K562 (cell line): Measurements from ENCODE around the gene OR11G2. TPM values are rescaled to one million over a fixed set of nuclear protein-coding genes. Genes with fewer than 3 reads are reported as not detected.
A peak's percentile ranks its signal among the peaks of the same experiment; 100 is the strongest.

ENCODE experiments used
- ARNT ChIP-seq, 2 experiments: fragments of 450-650 bp; IDR thresholded peaks; 2 replicates each; pipeline ENCODE4 v1.6.1; 2016; ENCODE audit warnings: mild to moderate bottlenecking in 1 of 2
- BMI1 ChIP-seq: fragments of 150-350 bp; IDR thresholded peaks from 2 replicates; pipeline ENCODE4 v1.6.1; 2014; ENCODE audit warnings: low read length
- CXXC5 ChIP-seq: fragments of 250-450 bp; sonication (Bioruptor Pico); IDR thresholded peaks from 2 replicates; pipeline ENCODE4 v1.8.0; 2022; ENCODE audit warnings: inconsistent platforms, mild to moderate bottlenecking, moderate library complexity
- ERF ChIP-seq: fragments of 450-650 bp; formaldehyde crosslinking; IDR thresholded peaks from 2 replicates; pipeline ENCODE4 v1.4.0; 2020; ENCODE audit warnings: mild to moderate bottlenecking, mixed read lengths
- ETV1 ChIP-seq: fragments of 450-650 bp; conservative IDR thresholded peaks from 2 replicates; pipeline ENCODE4 v1.6.1; 2016; ENCODE audit warnings: missing genetic modification characterization, control low read depth, low read depth, missing compliant biosample characterization
- FOSL1 ChIP-seq: fragments of 200-800 bp; sonication (Bioruptor generic); conservative IDR thresholded peaks from 2 replicates; pipeline ENCODE4 v1.6.1; 2016; ENCODE audit warnings: missing genetic modification characterization, missing compliant biosample characterization
- KDM1A ChIP-seq, 2 experiments: fragments of 450-650 bp; IDR thresholded peaks; 2 replicates each; pipeline ENCODE4 v1.6.1; 2016; ENCODE audit warnings: mild to moderate bottlenecking in 2 of 2
- MECOM ChIP-seq: fragments of 250-450 bp; sonication (Bioruptor Pico); IDR thresholded peaks from 2 replicates; pipeline ENCODE4 v1.8.0; 2022; ENCODE audit warnings: inconsistent platforms
- MTA2 ChIP-seq: fragments of 450-650 bp; IDR thresholded peaks from 2 replicates; pipeline ENCODE4 v1.6.1; 2016; ENCODE audit warnings: low read depth
- MYBL2 ChIP-seq, 2 experiments: fragments of 450-650 bp in 1 of 2; sonication (generic) in 1 of 2; formaldehyde crosslinking in 1 of 2; IDR thresholded peaks; 2 replicates each; pipeline versions ENCODE4 v1.6.1 to v1.8.1; 2017 to 2022; ENCODE audit warnings: borderline replicate concordance in 1 of 2, inconsistent platforms in 1 of 2, low read depth in 1 of 2, mild to moderate bottlenecking in 1 of 2, missing genetic modification reagents in 1 of 2, moderate library complexity in 1 of 2
- NFYB ChIP-seq: IDR thresholded peaks from 2 replicates; pipeline ENCODE4 v1.6.1; 2011; ENCODE audit warnings: mild to moderate bottlenecking, moderate library complexity; ENCODE audit not compliant: insufficient read length; ENCODE audit errors: extremely low read depth
- PHF21A ChIP-seq: fragments of 450-650 bp; IDR thresholded peaks from 2 replicates; pipeline ENCODE4 v1.6.1; 2017; ENCODE audit warnings: low read depth, borderline replicate concordance
- RBBP5 ChIP-seq: fragments of 200-600 bp; sonication (generic); IDR thresholded peaks from 2 replicates; pipeline ENCODE4 v1.6.1; 2012; ENCODE audit warnings: borderline replicate concordance, mild to moderate bottlenecking, low read length, control low read depth, inconsistent platforms; ENCODE audit not compliant: insufficient read depth, poor library complexity, severe bottlenecking
- TCF3 ChIP-seq: sonication (generic); formaldehyde crosslinking; IDR thresholded peaks from 2 replicates; pipeline ENCODE4 v1.4.0; 2020; ENCODE audit warnings: mild to moderate bottlenecking, missing genetic modification reagents
- ZNF263 ChIP-seq: sonication (generic); formaldehyde crosslinking; IDR thresholded peaks from 2 replicates; pipeline ENCODE4 v1.8.0; 2022; ENCODE audit warnings: mild to moderate bottlenecking, missing genetic modification reagents, borderline replicate concordance
- ZNF408 ChIP-seq: fragments of 250-450 bp; sonication (Bioruptor Pico); IDR thresholded peaks from 2 replicates; pipeline ENCODE4 v1.4.0; 2020; ENCODE audit warnings: low read depth, mild to moderate bottlenecking, moderate library complexity
- ZNF780A ChIP-seq: fragments of 250-450 bp; sonication (Bioruptor Pico); IDR thresholded peaks from 2 replicates; pipeline ENCODE4 v1.5.0; 2021; ENCODE audit warnings: mild to moderate bottlenecking
- polyA plus RNA-seq, 8 experiments: library from polyadenylated mRNA; depleted of rRNA in 4 of 8; stranded (reverse) in 5 of 8; unstranded in 3 of 8; fragments of >200 nt; fragmentation: Nextera tagmentation in 2 of 8; fragmentation: Illumina TruSeq in 1 of 8; extraction: Ambion mirVana in 2 of 8; extraction: Trizol in 1 of 8; gene quantifications; 2 replicates each; pipeline versions ENCODE4 v1.2.1 to v1.2.3, GENCODE V29; 2011 to 2014; ENCODE audit warnings: inconsistent platforms in 1 of 8, missing spikeins in 1 of 8
- total RNA-seq, 7 experiments: library from RNA; depleted of rRNA in 6 of 7; stranded (reverse); fragments of >200 nt in 6 of 7; fragmentation: Illumina TruSeq in 2 of 7; extraction: Trizol in 2 of 7; gene quantifications; 2 replicates each; pipeline versions ENCODE4 v1.2.1 to v1.2.3, GENCODE V29; 2011 to 2021; ENCODE audit warnings: low replicate concordance in 1 of 7
- TF ChIP-seq, protein P1 (sequence below): sonication (generic); formaldehyde crosslinking; IDR thresholded peaks from 2 replicates; pipeline ENCODE4 v1.8.1; 2022; ENCODE audit warnings: missing genetic modification reagents
- TF ChIP-seq, protein P2 (sequence below): fragments of 450-650 bp; formaldehyde crosslinking; IDR thresholded peaks from 2 replicates; pipeline ENCODE4 v1.4.0; 2020; ENCODE audit warnings: mild to moderate bottlenecking, moderate library complexity
- TF ChIP-seq, protein P3 (sequence below): sonication (generic); formaldehyde crosslinking; IDR thresholded peaks from 2 replicates; pipeline ENCODE4 v1.8.0; 2023; ENCODE audit warnings: mild to moderate bottlenecking, missing genetic modification reagents
- TF ChIP-seq, protein P4 (sequence below): fragments of 450-650 bp; conservative IDR thresholded peaks from 2 replicates; pipeline ENCODE4 v1.6.1; 2016; ENCODE audit warnings: missing genetic modification characterization, low read depth, mild to moderate bottlenecking, missing compliant biosample characterization, moderate library complexity

OR11G2 gene
- total and polyA plus RNA-seq, 9 of the 15 experiments (the other 6 are each of a cell fraction or from before 2014, with no cell fraction given) = not detected

GRCh38 chr14:20177433-20177974 is 13.2 kb upstream of the OR11G2 start (continued):
- TF ChIP-seq ZNF408 (CRISPR knock-in tag) = no peak
- no peak for TF ChIP-seq BMI1
- TF ChIP-seq, protein P1, sequence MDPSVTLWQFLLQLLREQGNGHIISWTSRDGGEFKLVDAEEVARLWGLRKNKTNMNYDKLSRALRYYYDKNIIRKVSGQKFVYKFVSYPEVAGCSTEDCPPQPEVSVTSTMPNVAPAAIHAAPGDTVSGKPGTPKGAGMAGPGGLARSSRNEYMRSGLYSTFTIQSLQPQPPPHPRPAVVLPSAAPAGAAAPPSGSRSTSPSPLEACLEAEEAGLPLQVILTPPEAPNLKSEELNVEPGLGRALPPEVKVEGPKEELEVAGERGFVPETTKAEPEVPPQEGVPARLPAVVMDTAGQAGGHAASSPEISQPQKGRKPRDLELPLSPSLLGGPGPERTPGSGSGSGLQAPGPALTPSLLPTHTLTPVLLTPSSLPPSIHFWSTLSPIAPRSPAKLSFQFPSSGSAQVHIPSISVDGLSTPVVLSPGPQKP (CRISPR knock-in tag) = no peak
- peak; percentile 95 for TF ChIP-seq TCF3
- no peak for TF ChIP-seq NFYB
- no peak for TF ChIP-seq MYBL2 (IDR thresholded peaks at IDR 0.05; ENCODE audit: low read depth)
- no peak for TF ChIP-seq MYBL2 (CRISPR knock-in tag; IDR thresholded peaks at IDR 0.05; ENCODE audit: borderline replicate concordance)
- no peak for TF ChIP-seq PHF21A
- TF ChIP-seq ZNF780A (CRISPR knock-in tag) = no peak
- peak; percentile 52 to 65; a peak in 1 of 4 replicates for TF ChIP-seq ARNT (IDR thresholded peaks at IDR 0.05)
- TF ChIP-seq, protein P2, sequence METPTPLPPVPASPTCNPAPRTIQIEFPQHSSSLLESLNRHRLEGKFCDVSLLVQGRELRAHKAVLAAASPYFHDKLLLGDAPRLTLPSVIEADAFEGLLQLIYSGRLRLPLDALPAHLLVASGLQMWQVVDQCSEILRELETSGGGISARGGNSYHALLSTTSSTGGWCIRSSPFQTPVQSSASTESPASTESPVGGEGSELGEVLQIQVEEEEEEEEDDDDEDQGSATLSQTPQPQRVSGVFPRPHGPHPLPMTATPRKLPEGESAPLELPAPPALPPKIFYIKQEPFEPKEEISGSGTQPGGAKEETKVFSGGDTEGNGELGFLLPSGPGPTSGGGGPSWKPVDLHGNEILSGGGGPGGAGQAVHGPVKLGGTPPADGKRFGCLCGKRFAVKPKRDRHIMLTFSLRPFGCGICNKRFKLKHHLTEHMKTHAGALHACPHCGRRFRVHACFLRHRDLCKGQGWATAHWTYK = no peak
- no peak for TF ChIP-seq ZNF263 (CRISPR knock-in tag)
- TF ChIP-seq, protein P3, sequence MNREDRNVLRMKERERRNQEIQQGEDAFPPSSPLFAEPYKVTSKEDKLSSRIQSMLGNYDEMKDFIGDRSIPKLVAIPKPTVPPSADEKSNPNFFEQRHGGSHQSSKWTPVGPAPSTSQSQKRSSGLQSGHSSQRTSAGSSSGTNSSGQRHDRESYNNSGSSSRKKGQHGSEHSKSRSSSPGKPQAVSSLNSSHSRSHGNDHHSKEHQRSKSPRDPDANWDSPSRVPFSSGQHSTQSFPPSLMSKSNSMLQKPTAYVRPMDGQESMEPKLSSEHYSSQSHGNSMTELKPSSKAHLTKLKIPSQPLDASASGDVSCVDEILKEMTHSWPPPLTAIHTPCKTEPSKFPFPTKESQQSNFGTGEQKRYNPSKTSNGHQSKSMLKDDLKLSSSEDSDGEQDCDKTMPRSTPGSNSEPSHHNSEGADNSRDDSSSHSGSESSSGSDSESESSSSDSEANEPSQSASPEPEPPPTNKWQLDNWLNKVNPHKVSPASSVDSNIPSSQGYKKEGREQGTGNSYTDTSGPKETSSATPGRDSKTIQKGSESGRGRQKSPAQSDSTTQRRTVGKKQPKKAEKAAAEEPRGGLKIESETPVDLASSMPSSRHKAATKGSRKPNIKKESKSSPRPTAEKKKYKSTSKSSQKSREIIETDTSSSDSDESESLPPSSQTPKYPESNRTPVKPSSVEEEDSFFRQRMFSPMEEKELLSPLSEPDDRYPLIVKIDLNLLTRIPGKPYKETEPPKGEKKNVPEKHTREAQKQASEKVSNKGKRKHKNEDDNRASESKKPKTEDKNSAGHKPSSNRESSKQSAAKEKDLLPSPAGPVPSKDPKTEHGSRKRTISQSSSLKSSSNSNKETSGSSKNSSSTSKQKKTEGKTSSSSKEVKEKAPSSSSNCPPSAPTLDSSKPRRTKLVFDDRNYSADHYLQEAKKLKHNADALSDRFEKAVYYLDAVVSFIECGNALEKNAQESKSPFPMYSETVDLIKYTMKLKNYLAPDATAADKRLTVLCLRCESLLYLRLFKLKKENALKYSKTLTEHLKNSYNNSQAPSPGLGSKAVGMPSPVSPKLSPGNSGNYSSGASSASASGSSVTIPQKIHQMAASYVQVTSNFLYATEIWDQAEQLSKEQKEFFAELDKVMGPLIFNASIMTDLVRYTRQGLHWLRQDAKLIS (CRISPR knock-in tag) = no peak
- peak; percentile 70 for TF ChIP-seq RBBP5
- TF ChIP-seq ETV1 (tag) = peak; percentile 82
- peak; percentile 52 for TF ChIP-seq CXXC5 (CRISPR knock-in tag)
- TF ChIP-seq ERF (CRISPR knock-in tag) = no peak
- TF ChIP-seq, protein P4, sequence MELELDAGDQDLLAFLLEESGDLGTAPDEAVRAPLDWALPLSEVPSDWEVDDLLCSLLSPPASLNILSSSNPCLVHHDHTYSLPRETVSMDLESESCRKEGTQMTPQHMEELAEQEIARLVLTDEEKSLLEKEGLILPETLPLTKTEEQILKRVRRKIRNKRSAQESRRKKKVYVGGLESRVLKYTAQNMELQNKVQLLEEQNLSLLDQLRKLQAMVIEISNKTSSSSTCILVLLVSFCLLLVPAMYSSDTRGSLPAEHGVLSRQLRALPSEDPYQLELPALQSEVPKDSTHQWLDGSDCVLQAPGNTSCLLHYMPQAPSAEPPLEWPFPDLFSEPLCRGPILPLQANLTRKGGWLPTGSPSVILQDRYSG (tag) = no peak
- TF ChIP-seq MECOM (CRISPR knock-in tag) = no peak
- 0 out of 4 replicates have a peak, but pooled peaks of 1 of the 2 experiments have one; percentile 30 for TF ChIP-seq KDM1A (IDR thresholded peaks at IDR 0.05)
- TF ChIP-seq MTA2 = peak; percentile 94
- peak; percentile 86 for TF ChIP-seq FOSL1 (tag)
